ENCODE measurements around the gene DNAAF5. TPM values are rescaled to one million over a fixed set of nuclear protein-coding genes. Genes with fewer than 3 reads are reported as not detected.

Gene DNAAF5
- total RNA-seq, 4 donors from 2014 or later: 26.7 to 34.4 (median 29.0) TPM

- no peak for TF ChIP-seq POLR2A (IDR thresholded peaks at IDR 0.05)
- TF ChIP-seq, protein P1, sequence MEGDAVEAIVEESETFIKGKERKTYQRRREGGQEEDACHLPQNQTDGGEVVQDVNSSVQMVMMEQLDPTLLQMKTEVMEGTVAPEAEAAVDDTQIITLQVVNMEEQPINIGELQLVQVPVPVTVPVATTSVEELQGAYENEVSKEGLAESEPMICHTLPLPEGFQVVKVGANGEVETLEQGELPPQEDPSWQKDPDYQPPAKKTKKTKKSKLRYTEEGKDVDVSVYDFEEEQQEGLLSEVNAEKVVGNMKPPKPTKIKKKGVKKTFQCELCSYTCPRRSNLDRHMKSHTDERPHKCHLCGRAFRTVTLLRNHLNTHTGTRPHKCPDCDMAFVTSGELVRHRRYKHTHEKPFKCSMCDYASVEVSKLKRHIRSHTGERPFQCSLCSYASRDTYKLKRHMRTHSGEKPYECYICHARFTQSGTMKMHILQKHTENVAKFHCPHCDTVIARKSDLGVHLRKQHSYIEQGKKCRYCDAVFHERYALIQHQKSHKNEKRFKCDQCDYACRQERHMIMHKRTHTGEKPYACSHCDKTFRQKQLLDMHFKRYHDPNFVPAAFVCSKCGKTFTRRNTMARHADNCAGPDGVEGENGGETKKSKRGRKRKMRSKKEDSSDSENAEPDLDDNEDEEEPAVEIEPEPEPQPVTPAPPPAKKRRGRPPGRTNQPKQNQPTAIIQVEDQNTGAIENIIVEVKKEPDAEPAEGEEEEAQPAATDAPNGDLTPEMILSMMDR (IDR thresholded peaks at IDR 0.05): no peak
- no peak for TF ChIP-seq EP300 (IDR thresholded peaks at IDR 0.05)
- no peak for TF ChIP-seq POLR2AphosphoS5 (IDR thresholded peaks at IDR 0.05)
- peaks cover 24% of the 10 kb centered on the region for H3K4me1 ChIP-seq
- H3K36me3 ChIP-seq: peaks cover 2% of the 10 kb centered on the region
- WGBS: 92% methylated on average over 9 of the region's 9 CpGs
- no peak overlapping the region for H3K27ac ChIP-seq
- H3K27me3 ChIP-seq: no peaks in the 10 kb centered on the region
- H3K9me3 ChIP-seq: no peaks in the 10 kb centered on the region
- no peak for DNase-seq (ENCODE audit: low spot score in 2 of 2)
- no peak overlapping the region for H3K4me3 ChIP-seq
Observed at GRCh38 chr7:723541-723940, 3.0 kb upstream of the DNAAF5 start.

DNA sequence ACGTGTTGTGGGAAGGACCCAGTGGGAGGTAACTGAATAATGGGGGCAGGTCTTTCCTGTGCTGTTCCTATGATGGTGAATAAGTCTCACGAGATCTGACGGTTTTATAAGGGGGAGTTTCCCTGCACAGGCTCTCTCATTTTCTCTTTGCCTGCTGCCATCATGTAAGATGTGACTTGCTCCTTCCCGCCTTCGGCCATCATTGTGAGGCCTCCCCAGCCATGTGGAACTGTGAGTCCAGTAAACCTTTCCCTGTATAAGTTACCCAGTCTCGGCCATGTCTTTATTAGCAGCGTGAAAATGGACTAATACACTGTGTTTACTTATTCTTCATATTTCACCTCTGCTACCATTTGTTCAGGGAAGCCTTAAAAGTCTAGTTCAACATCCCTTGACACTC, 2.2 kb upstream of the DNAAF5 start:
- DNase-seq (ENCODE audit: low spot score in 2 of 2): no peak
- H3K27me3 ChIP-seq: no peaks in the 10 kb centered on the region
- H3K4me1 ChIP-seq: peaks cover 26% of the 10 kb centered on the region
- no peak overlapping the region for H3K4me3 ChIP-seq
- TF ChIP-seq EP300 (IDR thresholded peaks at IDR 0.05) (no peak), POLR2A (IDR thresholded peaks at IDR 0.05) (no peak), POLR2AphosphoS5 (IDR thresholded peaks at IDR 0.05) (no peak)
- TF ChIP-seq, protein P1 (IDR thresholded peaks at IDR 0.05): no peak
- peaks cover 6% of the 10 kb centered on the region for H3K36me3 ChIP-seq
- H3K9me3 ChIP-seq: no peaks in the 10 kb centered on the region
- WGBS: 86% methylated on average over 7 of the region's 7 CpGs
- no peak overlapping the region for H3K27ac ChIP-seq

- Histone ChIP-seq H3K9me3 (no peaks in the 10 kb centered on the region), H3K36me3 (peaks cover 15% of the 10 kb centered on the region), H3K27me3 (no peaks in the 10 kb centered on the region), H3K4me3 (no peak overlapping the region), H3K27ac (no peak overlapping the region), H3K4me1 (peaks cover 26% of the 10 kb centered on the region)
- TF ChIP-seq POLR2A (IDR thresholded peaks at IDR 0.05): no peak
- TF ChIP-seq, protein P1 (IDR thresholded peaks at IDR 0.05): no peak
- TF ChIP-seq POLR2AphosphoS5 (IDR thresholded peaks at IDR 0.05): no peak
- TF ChIP-seq EP300 (IDR thresholded peaks at IDR 0.05): no peak
- no peak for DNase-seq (ENCODE audit: low spot score in 2 of 2)
- WGBS: 91% methylated on average over 8 of the region's 8 CpGs
Observed at GRCh38 chr7:725223-726005, 1.1 kb upstream of the DNAAF5 start.

DNA sequence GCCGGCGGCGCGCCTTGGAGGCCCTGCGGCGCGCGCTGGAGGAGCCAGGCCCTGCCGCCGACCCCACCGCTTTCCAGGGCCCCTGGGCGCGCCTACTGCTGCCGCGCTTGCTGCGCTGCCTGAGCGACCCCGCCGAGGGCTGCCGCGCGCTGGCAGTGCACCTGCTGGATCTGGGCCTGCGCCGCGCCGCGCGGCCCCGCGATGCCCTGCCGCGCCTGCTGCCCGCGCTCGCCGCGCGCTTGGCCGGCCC, 280 bp downstream of the DNAAF5 start:
- Histone ChIP-seq H3K27me3 (no peaks in the 10 kb centered on the region), H3K36me3 (peaks cover 25% of the 10 kb centered on the region), H3K27ac (peak overlapping the region; percentile 55), H3K4me3 (peak overlapping the region; percentile 69), H3K9me3 (no peaks in the 10 kb centered on the region), H3K4me1 (peaks cover 27% of the 10 kb centered on the region)
- no peak for DNase-seq (ENCODE audit: low spot score in 2 of 2)
- TF ChIP-seq POLR2AphosphoS5 (IDR thresholded peaks at IDR 0.05): no peak
- TF ChIP-seq POLR2A (IDR thresholded peaks at IDR 0.05): no peak
- TF ChIP-seq EP300 (IDR thresholded peaks at IDR 0.05): no peak
- TF ChIP-seq, protein P1 (IDR thresholded peaks at IDR 0.05): no peak
- 0% methylated on average over 17 of the region's 39 CpGs for WGBS

DNA sequence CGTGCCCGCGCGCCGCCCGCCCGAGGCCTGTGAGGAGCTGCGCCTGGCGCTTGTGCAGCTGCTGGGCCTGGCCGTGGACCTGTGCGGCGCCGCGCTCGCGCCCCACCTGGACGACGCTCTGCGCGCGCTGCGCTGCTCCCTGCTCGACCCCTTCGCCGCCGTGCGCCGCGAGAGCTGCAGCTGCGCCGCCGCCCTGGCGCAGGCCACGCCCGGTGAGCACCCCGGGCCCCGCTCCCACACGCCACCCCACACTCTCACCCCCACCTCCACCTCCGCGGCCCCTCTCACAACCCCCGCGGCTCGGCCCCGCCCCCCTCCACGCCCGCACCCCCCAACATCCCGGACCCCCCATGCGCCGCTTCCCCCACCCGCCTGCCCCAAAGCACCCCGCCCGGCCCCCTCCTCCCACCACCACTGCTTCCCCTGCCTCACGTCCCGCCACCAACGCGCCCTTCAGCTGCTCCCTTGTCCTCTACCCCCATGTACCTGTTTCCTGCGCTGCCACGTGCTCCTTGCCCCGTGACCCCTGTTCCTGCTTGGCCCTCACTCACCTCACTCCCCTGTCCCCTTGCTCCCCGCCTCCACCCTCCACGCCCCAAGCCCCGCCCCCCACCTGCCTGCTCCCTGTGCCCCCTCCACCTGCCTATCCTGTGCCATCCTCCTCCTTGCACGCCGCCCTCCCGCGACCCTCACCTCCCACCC, 756 bp downstream of the DNAAF5 start, which contains the start of gene PRKAR1B:
PRKAR1B (minus strand) TSS at position 178 of the 702 bp plus-strand sequence. CDS start 15,776 bp downstream, outside the sequence.
- Histone ChIP-seq H3K27me3 (no peaks in the 10 kb centered on the region), H3K27ac (peak within 1 kb of the TSS; percentile 55), H3K4me3 (peak within 1 kb of the TSS; percentile 69), H3K36me3 (peaks cover 30% of the 10 kb centered on the region), H3K9me3 (no peaks in the 10 kb centered on the region), H3K4me1 (peaks cover 32% of the 10 kb centered on the region)
- DNase-seq (ENCODE audit: low spot score in 2 of 2): peak in 1 of 2 donors; percentile 73
- WGBS: 2% methylated on average over 47 of the region's 66 CpGs
- TF ChIP-seq, protein P1 (IDR thresholded peaks at IDR 0.05): no peak
- TF ChIP-seq EP300 (IDR thresholded peaks at IDR 0.05) (no peak), POLR2A (IDR thresholded peaks at IDR 0.05) (no peak), POLR2AphosphoS5 (IDR thresholded peaks at IDR 0.05) (no peak)

Measured in suprapubic skin (tissue), 4 donors.